22Rv1 (cell line): ENCODE data around the gene METTL13.

Source experiments
- ZFX ChIP-seq: fragments of 450-650 bp; IDR thresholded peaks from 2 replicates; pipeline ENCODE4 v1.6.1; 2017; ENCODE audit warnings: antibody characterized with exemption, borderline replicate concordance
- TF ChIP-seq, protein P1 (sequence below): fragments of 450-650 bp; IDR thresholded peaks from 2 replicates; pipeline ENCODE4 v1.5.1; 2017; ENCODE audit warnings: mild to moderate bottlenecking

DNA sequence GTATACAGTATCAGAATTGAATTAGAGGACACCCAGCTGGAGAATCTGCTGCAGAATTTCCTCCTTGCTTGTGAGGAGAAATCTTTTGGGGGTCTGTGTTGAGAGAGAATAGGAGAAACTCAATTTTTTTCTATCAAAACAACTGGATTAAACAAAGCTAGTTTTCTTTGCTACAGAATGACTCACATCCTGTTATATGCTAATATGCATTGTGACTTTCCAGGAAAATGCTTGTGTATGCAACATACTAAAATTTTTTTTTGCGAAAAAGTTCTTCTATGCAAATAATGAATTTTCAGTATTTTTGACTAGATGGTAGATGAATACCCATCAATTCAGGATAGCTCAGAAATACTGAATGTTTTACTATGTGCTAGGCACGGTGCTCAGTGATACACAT is 41.8 kb upstream of the METTL13 start:
- TF ChIP-seq, protein P1, sequence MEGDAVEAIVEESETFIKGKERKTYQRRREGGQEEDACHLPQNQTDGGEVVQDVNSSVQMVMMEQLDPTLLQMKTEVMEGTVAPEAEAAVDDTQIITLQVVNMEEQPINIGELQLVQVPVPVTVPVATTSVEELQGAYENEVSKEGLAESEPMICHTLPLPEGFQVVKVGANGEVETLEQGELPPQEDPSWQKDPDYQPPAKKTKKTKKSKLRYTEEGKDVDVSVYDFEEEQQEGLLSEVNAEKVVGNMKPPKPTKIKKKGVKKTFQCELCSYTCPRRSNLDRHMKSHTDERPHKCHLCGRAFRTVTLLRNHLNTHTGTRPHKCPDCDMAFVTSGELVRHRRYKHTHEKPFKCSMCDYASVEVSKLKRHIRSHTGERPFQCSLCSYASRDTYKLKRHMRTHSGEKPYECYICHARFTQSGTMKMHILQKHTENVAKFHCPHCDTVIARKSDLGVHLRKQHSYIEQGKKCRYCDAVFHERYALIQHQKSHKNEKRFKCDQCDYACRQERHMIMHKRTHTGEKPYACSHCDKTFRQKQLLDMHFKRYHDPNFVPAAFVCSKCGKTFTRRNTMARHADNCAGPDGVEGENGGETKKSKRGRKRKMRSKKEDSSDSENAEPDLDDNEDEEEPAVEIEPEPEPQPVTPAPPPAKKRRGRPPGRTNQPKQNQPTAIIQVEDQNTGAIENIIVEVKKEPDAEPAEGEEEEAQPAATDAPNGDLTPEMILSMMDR: no peak
- no peak for TF ChIP-seq ZFX
